Ascending aorta (tissue), 2 donors: ENCODE results near the gene PLET1. TPM values are rescaled to one million over a fixed set of nuclear protein-coding genes. Genes with fewer than 3 reads are reported as not detected.
"Not testable (repeated sequence)": the region's sequence is repeated elsewhere in the genome, so short reads cannot be mapped to it uniquely, and the experiment has no call there.

Experiments
- DNase-seq, 2 donors: peaks; one replicate each; pipeline ENCODE4 v3.0.0-alpha.2; 2019; ENCODE audit warnings: low spot score in 2 of 2
- H3K27ac ChIP-seq, 2 donors: fragments of 200-600 bp; sonication (generic); one replicate each; pipeline ENCODE4 v1.5.1; 2016 to 2017; ENCODE audit warnings: mild to moderate bottlenecking in 1 of 2
- H3K27me3 ChIP-seq: fragments of 200-600 bp; sonication (generic); one replicate; pipeline ENCODE4 v1.5.1; 2017
- H3K36me3 ChIP-seq, 2 donors: fragments of 200-600 bp; sonication (generic); one replicate each; pipeline ENCODE4 v1.5.1; 2016
- H3K4me1 ChIP-seq, 2 donors: fragments of 200-600 bp; sonication (generic); one replicate each; pipeline ENCODE4 v1.5.1; 2016 to 2017; ENCODE audit warnings: mild to moderate bottlenecking in 1 of 2
- H3K4me3 ChIP-seq, 2 donors: fragments of 200-600 bp; sonication (generic); one replicate each; pipeline ENCODE4 v1.5.1; 2016 to 2017; ENCODE audit warnings: mild to moderate bottlenecking in 1 of 2
- H3K9me3 ChIP-seq, 2 donors: fragments of 200-600 bp; sonication (generic); one replicate each; pipeline ENCODE4 v1.5.1; 2016
- CTCF ChIP-seq, 3 experiments: fragments of 200-600 bp in 2 of 3; fragments of 450-650 bp in 1 of 3; sonication (generic) in 2 of 3; IDR thresholded peaks; one replicate each; pipeline ENCODE4 v1.5.1; 2016 to 2019; ENCODE audit warnings: antibody characterized with exemption in 3 of 3, mild to moderate bottlenecking in 1 of 3, moderate library complexity in 1 of 3
- intact Hi-C: fragments of 100-400 bp; cut with DNase I; formaldehyde crosslinking; loops from one replicate; pipeline ENCODE4 v1.15.1; 2023
- total RNA-seq: library from RNA; depleted of rRNA; stranded (reverse); fragments of >200 nt; gene quantifications from one replicate; pipeline ENCODE4 v1.1.0, GENCODE V29; 2016

PLET1 gene
- total RNA-seq, 1 donor from 2014 or later = not detected

GRCh38 chr11:112212710-112213109 lies 48.0 kb downstream of the PLET1 start:
- Histone ChIP-seq H3K9me3 (no peaks in the 10 kb centered on the region), H3K27me3 (no peaks in the 10 kb centered on the region), H3K27ac (no peak overlapping the region), H3K4me1 (no peaks in the 10 kb centered on the region), H3K36me3 (peaks cover 0 to under 1% of the 10 kb centered on the region in 2 donors), H3K4me3 (no peak overlapping the region)
- no peak for TF ChIP-seq CTCF (IDR thresholded peaks at IDR 0.05)
- no peak for DNase-seq
- intact Hi-C loops = no loop called here

GRCh38 chr11:112212290-112212689 lies 48.4 kb downstream of the PLET1 start:
- H3K9me3 ChIP-seq = no peaks in the 10 kb centered on the region

GRCh38 chr11:112211536-112211935 lies 49.1 kb downstream of the PLET1 start:
- Histone ChIP-seq H3K4me3 (no peak overlapping the region), H3K36me3 (no peaks in the 10 kb centered on the region), H3K4me1 (no peaks in the 10 kb centered on the region), H3K27me3 (no peaks in the 10 kb centered on the region), H3K27ac (no peak overlapping the region), H3K9me3 (no peaks in the 10 kb centered on the region)
- intact Hi-C loops = no loop called here
- no peak for DNase-seq
- no peak for TF ChIP-seq CTCF (IDR thresholded peaks at IDR 0.05)

More at GRCh38 chr11:112212290-112212689, 48.4 kb downstream of the PLET1 start:
- Histone ChIP-seq H3K36me3 (no peaks in the 10 kb centered on the region), H3K27me3 (no peaks in the 10 kb centered on the region), H3K27ac (no peak overlapping the region), H3K4me3 (no peak overlapping the region), H3K4me1 (no peaks in the 10 kb centered on the region)
- no peak for TF ChIP-seq CTCF (IDR thresholded peaks at IDR 0.05)
- intact Hi-C loops = no loop called here
- DNase-seq = no peak

GRCh38 chr11:112210890-112211289 lies 49.8 kb downstream of the PLET1 start:
- DNase-seq = no peak
- no peak overlapping the region for H3K27ac ChIP-seq
- H3K9me3 ChIP-seq = no peaks in the 10 kb centered on the region
- intact Hi-C loops = no loop called here
- no peak overlapping the region for H3K4me3 ChIP-seq
- no peaks in the 10 kb centered on the region for H3K36me3 ChIP-seq
- no peaks in the 10 kb centered on the region for H3K27me3 ChIP-seq
- no peak for TF ChIP-seq CTCF (IDR thresholded peaks at IDR 0.05)
- no peaks in the 10 kb centered on the region for H3K4me1 ChIP-seq

- no peak overlapping the region for H3K4me3 ChIP-seq
- H3K27me3 ChIP-seq = no peaks in the 10 kb centered on the region
- DNase-seq = no peak
- H3K9me3 ChIP-seq = no peaks in the 10 kb centered on the region
- no peak for TF ChIP-seq CTCF (IDR thresholded peaks at IDR 0.05)
- no peaks in the 10 kb centered on the region for H3K36me3 ChIP-seq
- intact Hi-C loops = no loop called here
- no peaks in the 10 kb centered on the region for H3K4me1 ChIP-seq
- no peak overlapping the region for H3K27ac ChIP-seq
Observed at GRCh38 chr11:112206071-112206470, 54.6 kb downstream of the PLET1 start.

- DNase-seq = no peak
- Histone ChIP-seq H3K9me3 (no peaks in the 10 kb centered on the region), H3K36me3 (no peaks in the 10 kb centered on the region), H3K4me1 (no peaks in the 10 kb centered on the region), H3K27ac (no peak overlapping the region), H3K4me3 (no peak overlapping the region), H3K27me3 (no peaks in the 10 kb centered on the region)
- TF ChIP-seq CTCF (IDR thresholded peaks at IDR 0.05) = no peak
- intact Hi-C loops = no loop called here
Observed at GRCh38 chr11:112200252-112200651, 60.4 kb downstream of the PLET1 start.

GRCh38 chr11:112199101-112199500 lies 61.6 kb downstream of the PLET1 start:
- intact Hi-C loops, H3K27me3 ChIP-seq, H3K36me3 ChIP-seq, H3K4me3 ChIP-seq, H3K4me1 ChIP-seq, DNase-seq, H3K9me3 ChIP-seq, H3K27ac ChIP-seq: not testable (repeated sequence)
